Fibroblast of mammary gland (primary cell): ENCODE results near the gene ITGB2.

Experiments used
- DNase-seq: peaks from one replicate; pipeline ENCODE4 v3.0.0-alpha.2; 2010; ENCODE audit warnings: low read depth
- H3K4me3 ChIP-seq: 2 replicates; pipeline ENCODE4 v1.5.1; 2011; ENCODE audit warnings: low read depth, mild to moderate bottlenecking, low read length, moderate library complexity; ENCODE audit not compliant: control insufficient read depth
- CTCF ChIP-seq: conservative IDR thresholded peaks from 2 replicates; pipeline ENCODE4 v1.5.1; 2011; ENCODE audit warnings: low read depth, low read length, inconsistent platforms; ENCODE audit not compliant: control insufficient read depth, insufficient read depth

ITGB2 gene

DNA sequence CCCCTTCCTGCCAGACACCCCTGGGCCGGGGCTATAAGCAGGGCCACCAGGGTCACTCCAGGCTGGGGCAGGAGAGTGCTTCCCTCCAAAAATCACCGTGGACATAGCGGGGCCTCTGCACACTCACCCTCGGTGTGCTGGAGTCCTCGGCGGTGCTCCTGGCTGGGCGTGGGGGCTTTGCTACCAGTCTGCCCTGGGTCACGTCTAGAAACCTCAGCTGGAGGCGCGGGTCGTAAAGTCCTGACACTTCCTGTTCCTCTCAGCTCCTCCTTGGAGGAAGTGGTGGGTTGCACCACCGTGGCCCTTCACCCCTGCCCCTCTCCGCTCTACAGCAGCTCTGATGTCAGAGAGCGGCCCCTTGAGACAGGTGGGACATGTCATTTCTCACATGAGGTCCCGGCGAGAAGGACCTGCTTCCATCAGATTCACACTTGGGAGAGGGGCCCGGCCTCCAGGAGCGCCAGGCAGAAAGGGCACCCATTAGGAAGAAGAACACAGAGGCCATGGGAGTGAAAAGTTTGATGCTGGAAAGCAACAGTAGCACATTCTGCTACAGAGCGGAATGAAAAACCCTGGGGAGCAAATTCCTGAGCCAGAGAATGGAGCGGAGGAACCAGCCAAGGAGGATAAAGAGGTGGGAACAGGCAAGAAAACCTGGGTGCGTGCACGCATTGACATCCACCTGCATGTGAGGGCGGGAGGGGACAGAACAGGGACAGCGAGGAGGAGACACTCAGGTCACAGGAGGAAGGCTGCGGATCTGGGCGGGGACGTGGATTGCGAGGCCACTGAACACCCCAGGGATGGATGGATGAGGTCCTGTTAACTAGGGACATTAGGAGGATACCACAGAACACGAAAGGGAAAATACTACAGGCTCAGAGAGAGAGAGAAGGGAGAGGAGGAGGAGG lies at the start of gene ITGB2:
Gene ITGB2, minus strand, starts transcription at position 206 of the 911 bp plus-strand sequence. CDS start 10,117 bp downstream, outside the sequence.
- no peak for TF ChIP-seq CTCF
- DNase-seq: no peak
- no peak within 1 kb of the TSS for H3K4me3 ChIP-seq

- no peak for TF ChIP-seq CTCF
- DNase-seq: peak; percentile 16
Observed at GRCh38 chr21:44969931-44970755, 49.4 kb upstream of the ITGB2 start.

DNA sequence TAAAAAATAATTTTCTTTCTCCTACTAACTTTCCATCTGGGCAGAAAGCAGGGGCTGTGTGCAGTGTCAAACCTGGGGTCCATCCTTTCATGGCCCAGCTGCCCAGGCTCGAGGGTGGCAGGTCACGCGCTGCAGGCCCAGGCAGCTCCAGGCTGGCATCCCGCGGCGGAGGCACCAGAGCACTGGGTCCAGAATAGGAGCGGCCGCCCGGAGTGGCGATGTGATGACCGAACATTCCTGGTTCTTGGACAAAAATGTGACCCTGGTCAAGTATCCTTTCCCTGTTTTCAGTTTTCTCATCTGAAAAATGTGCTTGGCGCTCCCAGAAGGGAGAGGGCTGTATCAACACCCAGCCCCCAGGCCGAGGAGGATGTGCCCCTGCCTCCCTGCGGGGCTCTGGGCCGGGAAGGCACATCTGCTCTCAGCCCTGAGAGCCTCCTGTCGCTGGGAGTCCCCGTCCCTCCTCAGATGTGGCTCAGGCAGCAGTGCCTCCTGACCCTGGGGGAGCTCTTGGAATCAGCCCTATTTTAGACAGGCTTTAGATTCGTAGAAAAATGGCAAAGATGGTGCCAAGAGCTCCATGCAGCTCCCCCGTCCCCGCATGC lies 48.5 kb upstream of the ITGB2 start:
- no peak for DNase-seq
- TF ChIP-seq CTCF: no peak
- H3K4me3 ChIP-seq: no peak overlapping the region

More at GRCh38 chr21:44969931-44970755, 49.4 kb upstream of the ITGB2 start:
- H3K4me3 ChIP-seq: no peak overlapping the region

DNA sequence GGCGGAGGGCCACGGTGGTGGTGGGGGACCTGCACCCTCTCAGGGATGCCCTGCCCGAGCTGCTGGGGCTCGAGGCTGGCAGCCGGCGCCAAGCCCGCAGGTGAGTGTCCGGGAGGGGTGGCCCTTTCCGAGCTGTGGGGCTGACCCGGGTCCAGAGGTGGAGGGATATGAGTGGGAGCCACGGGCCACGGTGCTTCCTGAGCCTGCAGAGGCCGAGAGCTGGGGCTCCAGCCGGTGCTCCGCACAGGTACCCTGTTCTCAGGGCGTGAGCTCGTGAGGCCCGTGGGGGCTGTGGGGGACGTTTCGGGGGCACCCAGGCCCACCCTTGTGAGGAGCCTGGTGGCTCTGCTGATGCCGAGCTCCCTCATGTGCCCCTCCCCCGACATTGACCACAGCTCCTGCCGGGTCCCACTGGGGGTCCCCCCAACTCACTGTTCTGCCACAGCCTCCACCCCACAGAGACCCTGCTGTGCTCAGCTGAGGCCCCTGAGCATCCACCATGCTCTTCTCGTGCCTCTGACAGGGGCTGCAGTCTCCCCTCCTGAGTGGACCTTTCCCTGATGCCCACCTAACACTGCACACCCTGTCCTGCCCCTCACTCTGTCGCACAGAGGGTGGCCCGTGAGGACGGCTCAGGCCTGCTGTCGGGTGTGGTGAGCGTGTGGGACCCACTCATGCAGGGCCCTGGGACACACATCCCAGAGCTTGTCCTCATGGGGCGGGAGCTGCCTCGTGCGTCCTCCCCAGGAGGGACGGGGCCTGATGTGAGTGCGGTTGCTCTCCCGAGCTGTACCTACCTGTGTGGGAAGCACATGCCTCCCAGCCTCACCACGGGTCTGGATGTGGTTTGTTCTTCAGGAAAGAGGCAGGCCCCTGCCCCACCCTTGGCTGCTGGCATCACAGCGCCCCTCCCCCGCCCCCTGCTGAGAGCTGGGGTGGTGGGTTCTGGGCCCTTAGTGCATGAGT lies 46.7 kb upstream of the ITGB2 start:
- H3K4me3 ChIP-seq: no peak overlapping the region
- no peak for DNase-seq
- TF ChIP-seq CTCF: no peak

DNA sequence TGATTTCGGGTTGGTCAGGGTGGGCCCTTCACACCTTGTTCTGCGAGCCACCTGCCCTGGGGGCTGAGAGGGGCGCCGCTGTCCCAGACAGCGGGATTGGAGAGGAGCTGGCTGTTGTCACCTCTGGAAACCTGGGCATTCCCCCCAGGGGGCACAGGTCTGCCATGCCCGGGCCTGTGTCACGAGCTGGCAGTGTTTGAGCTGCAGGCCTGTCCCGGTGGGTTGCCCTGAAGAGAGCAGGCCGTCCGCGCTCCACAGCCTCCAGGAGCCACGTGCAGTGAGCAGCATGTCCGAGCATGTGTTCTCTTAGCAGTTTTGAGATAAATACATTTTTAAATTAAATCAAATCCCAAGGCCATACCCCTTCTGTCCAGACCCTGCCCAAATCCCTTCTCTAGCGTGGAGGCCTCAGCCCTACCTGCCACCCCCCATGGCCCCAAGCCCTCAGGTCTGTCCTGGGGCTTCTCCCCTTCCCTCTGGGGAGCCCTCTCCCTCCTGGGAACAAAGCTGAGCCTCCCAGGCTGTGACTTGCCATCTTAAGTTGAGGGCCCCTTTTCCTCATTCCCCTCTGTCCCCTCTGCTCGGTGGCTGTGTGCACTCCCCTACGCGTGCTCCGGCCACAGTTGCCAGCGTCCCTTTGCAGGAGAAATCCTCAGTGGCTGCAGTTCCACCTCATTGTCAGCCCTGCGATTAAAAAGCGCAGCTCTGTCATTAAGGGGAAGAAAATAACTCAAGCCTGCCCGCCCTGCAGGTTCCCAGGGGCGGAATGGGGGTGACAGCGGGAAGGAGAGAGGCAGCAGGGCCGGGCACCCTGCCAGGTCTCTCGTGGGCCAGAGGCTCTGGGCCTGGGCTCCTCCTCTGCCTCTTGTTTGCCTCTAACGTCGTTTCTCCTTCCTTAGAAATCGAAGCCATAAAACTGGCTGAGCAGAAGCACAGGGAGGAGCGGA lies 45.7 kb upstream of the ITGB2 start:
- TF ChIP-seq CTCF: no peak
- H3K4me3 ChIP-seq: no peak overlapping the region
- DNase-seq: no peak
